Amniotic stem cell (primary cell): ENCODE data around the gene RTN4R.

ENCODE experiments used
- DNase-seq: peaks from one replicate; lab custom pipeline; 2025; lab: John Stamatoyannopoulos, UW

RTN4R gene

GRCh38 chr22:20241579-20242392 lies 26.3 kb downstream of the RTN4R start:
- no peak for DNase-seq

- DNase-seq: no peak
Observed at GRCh38 chr22:20240900-20241299, 27.2 kb downstream of the RTN4R start.

- DNase-seq: no peak
Observed at GRCh38 chr22:20240447-20240764, 27.7 kb downstream of the RTN4R start.

- no peak for DNase-seq
Observed at GRCh38 chr22:20239676-20240446, 28.3 kb downstream of the RTN4R start.

GRCh38 chr22:20238901-20239675 lies 29.0 kb downstream of the RTN4R start:
- DNase-seq: no peak

GRCh38 chr22:20238536-20238900 lies 29.6 kb downstream of the RTN4R start:
- DNase-seq: no peak

- DNase-seq: no peak
Observed at GRCh38 chr22:20237480-20238440, 30.4 kb downstream of the RTN4R start.

GRCh38 chr22:20236052-20236717 lies 31.9 kb downstream of the RTN4R start:
- DNase-seq: no peak

- no peak for DNase-seq
Observed at GRCh38 chr22:20235389-20235991, 32.6 kb downstream of the RTN4R start.

GRCh38 chr22:20234760-20235388 lies 33.2 kb downstream of the RTN4R start:
- no peak for DNase-seq

- DNase-seq: no peak
Observed at GRCh38 chr22:20234314-20234682, 33.8 kb downstream of the RTN4R start.

- DNase-seq: no peak
Observed at GRCh38 chr22:20233351-20234313, 34.5 kb downstream of the RTN4R start.

GRCh38 chr22:20232781-20233180 lies 35.3 kb downstream of the RTN4R start:
- DNase-seq: no peak

GRCh38 chr22:20232237-20232598 lies 35.9 kb downstream of the RTN4R start:
- no peak for DNase-seq

- no peak for DNase-seq
Observed at GRCh38 chr22:20231514-20232236, 36.4 kb downstream of the RTN4R start.

GRCh38 chr22:20230777-20231420 lies 37.2 kb downstream of the RTN4R start:
- DNase-seq: no peak

GRCh38 chr22:20229916-20230775 lies 38.0 kb downstream of the RTN4R start:
- no peak for DNase-seq
